ENCODE results near the gene FAM50B. TPM values are rescaled to one million over a fixed set of nuclear protein-coding genes. Genes with fewer than 3 reads are reported as not detected.

The FAM50B gene
- total RNA-seq, 2 donors from 2014 or later: 3.2 to 3.9 TPM

- Histone ChIP-seq H3K36me3 (no peaks in the 10 kb centered on the region), H3K4me1 (no peaks in the 10 kb centered on the region), H3K9me3 (no peaks in the 10 kb centered on the region), H3K9ac (ENCODE audit: low read depth in 2 of 2, low read length in 2 of 2) (no peak overlapping the region), H3K4me3 (no peak overlapping the region), H3K27me3 (no peaks in the 10 kb centered on the region), H3K27ac (no peak overlapping the region)
- no peak for DNase-seq
- intact Hi-C loops (cut with DNase I): loop anchor here (10.0 kb wide), 2 partner anchors 91 to 141 kb away; no protein-coding TSS in a partner anchor
- no peak for TF ChIP-seq CTCF (IDR thresholded peaks at IDR 0.05)
These were observed 5.1 kb upstream of the FAM50B start for GRCh38 chr6:3844097-3844463.

GRCh38 chr6:3847521-3847920 lies 1.7 kb upstream of the FAM50B start:
- TF ChIP-seq CTCF (IDR thresholded peaks at IDR 0.05): no peak
- no peak for DNase-seq
- Histone ChIP-seq H3K27me3 (no peaks in the 10 kb centered on the region), H3K4me3 (no peak overlapping the region), H3K4me1 (no peaks in the 10 kb centered on the region), H3K9ac (ENCODE audit: low read depth in 2 of 2, low read length in 2 of 2) (no peak overlapping the region), H3K27ac (no peak overlapping the region), H3K9me3 (no peaks in the 10 kb centered on the region), H3K36me3 (no peaks in the 10 kb centered on the region)
- intact Hi-C loops (cut with DNase I): loop anchor here (10.0 kb wide), 2 partner anchors 87 to 137 kb away; no protein-coding TSS in a partner anchor

- no peak overlapping the region for H3K27ac ChIP-seq
- TF ChIP-seq CTCF (IDR thresholded peaks at IDR 0.05): no peak
- H3K27me3 ChIP-seq: no peaks in the 10 kb centered on the region
- H3K4me3 ChIP-seq: no peak overlapping the region
- no peaks in the 10 kb centered on the region for H3K4me1 ChIP-seq
- intact Hi-C loops (cut with DNase I): loop anchor here (10.0 kb wide), 2 partner anchors 86 to 136 kb away; no protein-coding TSS in a partner anchor
- H3K36me3 ChIP-seq: no peaks in the 10 kb centered on the region
- no peaks in the 10 kb centered on the region for H3K9me3 ChIP-seq
- no peak for DNase-seq
- peak overlapping the region in 1 of 2 donors; percentile 51 for H3K9ac ChIP-seq (ENCODE audit: low read depth in 2 of 2, low read length in 2 of 2)
These were observed 793 bp upstream of the FAM50B start for GRCh38 chr6:3848380-3848779.

GRCh38 chr6:3849681-3850450 lies 693 bp downstream of the FAM50B start:
- Histone ChIP-seq H3K27me3 (no peaks in the 10 kb centered on the region), H3K36me3 (no peaks in the 10 kb centered on the region), H3K4me3 (peak overlapping the region; percentile 46), H3K9me3 (no peaks in the 10 kb centered on the region), H3K4me1 (no peaks in the 10 kb centered on the region), H3K27ac (no peak overlapping the region), H3K9ac (ENCODE audit: low read depth in 2 of 2, low read length in 2 of 2) (peak overlapping the region; percentile 72 to 80)
- intact Hi-C loops (cut with DNase I): loop anchor here (10.0 kb wide), 2 partner anchors 85 to 135 kb away; no protein-coding TSS in a partner anchor
- no peak for TF ChIP-seq CTCF (IDR thresholded peaks at IDR 0.05)
- peak; percentile 28 for DNase-seq

GRCh38 chr6:3850451-3851203 lies 1.5 kb downstream of the FAM50B start:
- no peak for TF ChIP-seq CTCF (IDR thresholded peaks at IDR 0.05)
- DNase-seq: no peak
- no peak overlapping the region for H3K9ac ChIP-seq (ENCODE audit: low read depth in 2 of 2, low read length in 2 of 2)
- H3K4me3 ChIP-seq: no peak overlapping the region
- no peaks in the 10 kb centered on the region for H3K4me1 ChIP-seq
- no peaks in the 10 kb centered on the region for H3K27me3 ChIP-seq
- H3K36me3 ChIP-seq: no peaks in the 10 kb centered on the region
- H3K27ac ChIP-seq: no peak overlapping the region
- H3K9me3 ChIP-seq: no peaks in the 10 kb centered on the region
- intact Hi-C loops (cut with DNase I): no loop called here

Data from colonic mucosa (tissue), 4 donors.